Aortic smooth muscle cell (primary cell): ENCODE results near the gene TJP2. TPM values are rescaled to one million over a fixed set of nuclear protein-coding genes. Genes with fewer than 3 reads are reported as not detected.

Experiments used
- total RNA-seq: library from RNA; depleted of rRNA; stranded (reverse); fragments of >200 nt; gene quantifications from 2 replicates; pipeline ENCODE4 v1.2.3, GENCODE V29; 2014

The TJP2 gene
- 145 and 176 TPM in 2 replicates for total RNA-seq

DNA sequence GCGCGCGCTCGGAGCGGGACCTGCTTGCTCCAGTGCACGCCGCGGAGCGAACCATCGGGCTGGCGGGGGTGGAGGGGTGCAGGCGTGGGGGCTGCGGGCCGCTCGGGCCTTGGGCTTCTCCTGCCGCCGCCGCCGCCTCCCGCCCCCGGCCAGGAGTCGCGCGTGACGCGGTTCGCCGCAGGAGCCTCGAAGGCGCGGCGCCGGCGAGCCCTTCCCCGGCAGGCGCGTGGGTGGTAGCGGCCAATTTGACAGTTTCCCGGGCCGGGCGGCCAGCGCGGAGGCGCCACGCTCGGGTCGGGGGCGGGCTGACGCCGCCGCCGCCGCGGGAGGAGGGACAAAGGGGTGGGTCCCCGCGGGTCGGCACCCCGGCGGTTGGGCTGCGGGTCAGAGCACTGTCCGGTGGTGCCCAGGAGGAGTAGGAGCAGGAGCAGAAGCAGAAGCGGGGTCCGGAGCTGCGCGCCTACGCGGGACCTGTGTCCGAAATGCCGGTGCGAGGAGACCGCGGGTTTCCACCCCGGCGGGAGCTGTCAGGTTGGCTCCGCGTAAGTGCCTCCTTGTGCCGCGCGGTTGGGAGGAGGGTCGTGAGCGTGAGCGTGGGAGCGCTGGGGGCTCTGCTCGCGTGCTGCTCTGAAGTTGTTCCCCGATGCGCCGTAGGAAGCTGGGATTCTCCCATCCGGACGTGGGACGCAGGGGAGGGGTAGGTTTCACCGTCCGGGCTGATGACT is at the start of gene TJP2:
TSS of gene TJP2 (plus strand) at position 387 of the 725 bp plus-strand sequence. CDS start at position 483, 96 bp downstream.

Other genes with a start within 250 kb of the TJP2 start
- not detected in 2 replicates for gene PRKACG, start 160.2 kb upstream of the TJP2 start, total RNA-seq
- gene FXN, start 138.5 kb upstream of the TJP2 start, total RNA-seq: 0.92 and 2.0 TPM in 2 replicates
- 0.13 and 0.25 TPM in 2 replicates for gene ENTREP1, start 150.9 kb downstream of the TJP2 start, total RNA-seq